Measurements from ENCODE around the gene PIWIL1. TPM values are rescaled to one million over a fixed set of nuclear protein-coding genes. Genes with fewer than 3 reads are reported as not detected.

Gene PIWIL1
- total RNA-seq (2014; rRNA removed; shearing (Covaris generic)) (not detected in 2 replicates), polyA plus RNA-seq (2016; fragmentation: Nextera tagmentation; extraction: Ambion mirVana) (not detected in 2 replicates)

DNA sequence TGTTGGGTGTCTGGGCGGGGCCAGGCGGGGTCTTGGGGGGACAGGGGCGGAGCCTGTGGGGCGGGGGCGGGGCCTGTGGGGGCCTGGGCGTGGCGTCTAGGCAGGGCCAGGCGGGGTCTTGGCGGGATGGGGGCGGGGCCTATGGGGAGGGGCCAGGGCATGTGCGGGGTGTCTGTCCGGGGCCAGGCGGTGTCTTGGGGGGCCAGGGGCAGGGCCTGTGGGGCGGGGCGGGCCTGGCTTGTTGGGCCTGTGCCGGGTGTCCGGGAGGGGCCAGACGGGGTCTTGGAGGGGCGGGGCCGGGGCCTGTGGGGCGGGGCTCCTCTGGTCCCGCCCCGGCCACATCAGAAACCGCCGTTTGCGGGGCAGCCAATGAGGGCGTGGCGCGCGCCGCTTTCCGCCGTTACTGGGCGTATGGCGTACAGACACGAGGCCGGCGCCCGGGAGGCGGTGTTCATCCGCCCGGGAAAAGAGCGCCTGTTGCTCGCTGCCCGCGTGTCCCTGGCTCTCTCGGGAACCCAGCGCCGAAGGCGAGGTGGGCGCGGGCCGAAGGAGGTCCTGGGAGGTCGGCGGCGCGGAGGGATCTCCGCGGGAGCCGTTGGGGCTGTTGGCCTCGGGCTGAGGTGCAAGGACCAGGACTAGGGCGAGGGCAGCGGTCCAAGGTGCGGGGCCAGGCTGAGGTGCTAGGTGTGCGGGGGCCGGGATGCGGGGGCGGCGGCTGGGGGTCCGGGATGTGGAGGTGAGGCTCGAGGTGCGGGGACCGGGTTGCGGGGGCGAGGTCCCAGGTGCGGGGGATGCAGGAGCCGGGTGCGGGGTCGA is at the start of gene PIWIL1:
Gene PIWIL1 (plus strand): TSS at position 400 of the 816 bp plus-strand sequence. CDS start 4,705 bp downstream, outside the sequence.
- WGBS, 2 experiments (ENCODE audit: low coverage in 1 of 2, low lambda C conversion rate in 2 of 2, missing lambda C conversion rate in 2 of 2), result 52 to 59% methylated on average over 26 to 72 of the region's 79 CpGs
- Histone ChIP-seq H3K27me3 (replicated peaks; ENCODE audit: insufficient read depth) (no peaks in the 10 kb centered on the region; the same call in 1 of the 2 replicates), H3K9ac (no peak within 1 kb of the TSS), H4K20me1 (ENCODE audit: insufficient read depth) (no peaks in the 10 kb centered on the region), H3K4me1 (ENCODE audit: insufficient read depth) (no peaks in the 10 kb centered on the region), H3K79me2 (ENCODE audit: insufficient read depth) (no peaks in the 10 kb centered on the region), H3K4me3 (no peak within 1 kb of the TSS), H3K4me2 (ENCODE audit: unreplicated experiment) (no peak within 1 kb of the TSS), H2AFZ (no peak within 1 kb of the TSS), H3K9me3 (ENCODE audit: low read depth) (no peaks in the 10 kb centered on the region), H3K27ac (no peak within 1 kb of the TSS), H3F3A (ENCODE audit: insufficient read depth) (no peaks in the 10 kb centered on the region), H3K9me2 (ENCODE audit: insufficient read depth) (no peaks in the 10 kb centered on the region), H3K36me3 (ENCODE audit: low read depth) (no peaks in the 10 kb centered on the region)
- in situ Hi-C loops (cut with MboI), result loop anchor here (10.0 kb wide), 1 partner anchor 293 kb away; no protein-coding TSS in a partner anchor
- no peak for DNase-seq
- TF ChIP-seq EZH2phosphoT487 (IDR thresholded peaks at IDR 0.05; ENCODE audit: insufficient read depth, low read depth) (no peak), EZH2 (IDR thresholded peaks at IDR 0.05; ENCODE audit: insufficient read depth, poor library complexity, severe bottlenecking) (no peak)

DNA sequence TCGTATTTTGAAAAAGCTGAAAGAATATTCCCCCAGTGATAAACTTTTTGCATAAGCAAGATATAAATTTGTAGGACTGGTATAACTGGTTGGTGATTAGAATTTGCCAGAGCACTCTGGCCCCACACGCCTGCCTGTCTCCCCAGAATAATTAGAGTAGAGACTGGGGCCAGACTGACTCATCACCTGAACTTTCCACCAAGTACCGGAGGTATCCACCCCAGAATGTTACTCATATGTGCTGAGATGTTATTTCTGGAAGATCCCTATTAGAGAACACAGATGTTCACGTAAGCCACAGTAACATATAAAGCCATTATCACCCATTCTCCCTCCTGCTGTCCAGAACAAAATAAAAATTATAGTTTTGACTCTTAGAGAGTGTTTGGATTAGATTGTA is 49.5 kb upstream of the PIWIL1 start:
- TF ChIP-seq EZH2 (IDR thresholded peaks at IDR 0.05; ENCODE audit: insufficient read depth, poor library complexity, severe bottlenecking) (no peak), EZH2phosphoT487 (IDR thresholded peaks at IDR 0.05; ENCODE audit: insufficient read depth, low read depth) (no peak)
- Histone ChIP-seq H3K9ac (no peak overlapping the region), H4K20me1 (ENCODE audit: insufficient read depth) (no peaks in the 10 kb centered on the region), H3K27me3 (replicated peaks; ENCODE audit: insufficient read depth) (no peaks in the 10 kb centered on the region), H3K79me2 (ENCODE audit: insufficient read depth) (no peaks in the 10 kb centered on the region), H3K9me2 (ENCODE audit: insufficient read depth) (no peaks in the 10 kb centered on the region), H3K4me3 (no peak overlapping the region), H3K4me1 (ENCODE audit: insufficient read depth) (no peaks in the 10 kb centered on the region), H3K27ac (no peak overlapping the region), H2AFZ (no peak overlapping the region), H3K4me2 (ENCODE audit: unreplicated experiment) (no peak overlapping the region), H3K36me3 (ENCODE audit: low read depth) (no peaks in the 10 kb centered on the region), H3K9me3 (ENCODE audit: low read depth) (no peaks in the 10 kb centered on the region), H3F3A (ENCODE audit: insufficient read depth) (no peaks in the 10 kb centered on the region)
- DNase-seq, result peak; percentile 18
- in situ Hi-C loops (cut with MboI), result no loop called here
- 3 to 6% methylated on average over 4 of the region's 4 CpGs for WGBS, 2 experiments (ENCODE audit: low coverage in 1 of 2, low lambda C conversion rate in 2 of 2, missing lambda C conversion rate in 2 of 2)

DNA sequence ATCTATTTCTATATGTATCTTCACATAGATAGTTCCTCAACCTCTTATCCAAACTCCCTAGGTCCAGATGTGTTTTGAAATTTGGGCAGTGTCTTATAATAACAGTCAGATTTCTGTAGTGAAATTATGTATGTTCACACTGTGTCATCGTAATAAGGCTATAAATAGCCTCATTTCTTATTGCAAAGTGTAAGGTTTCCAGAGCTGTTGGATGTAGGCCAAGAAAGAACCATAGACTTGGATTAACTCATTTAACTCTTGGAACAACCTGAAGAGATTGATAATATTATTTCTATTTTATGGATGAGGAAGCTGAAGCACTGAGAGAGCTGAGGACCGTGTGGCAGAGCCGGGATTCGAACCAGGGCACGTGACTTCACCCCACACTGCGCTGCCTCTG is 49.0 kb upstream of the PIWIL1 start:
- no peaks in the 10 kb centered on the region for H3K79me2 ChIP-seq (ENCODE audit: insufficient read depth)
- H3K9me2 ChIP-seq (ENCODE audit: insufficient read depth), result no peaks in the 10 kb centered on the region
- no peak overlapping the region for H3K4me3 ChIP-seq
- no peak overlapping the region for H3K9ac ChIP-seq
- H3K4me1 ChIP-seq (ENCODE audit: insufficient read depth), result no peaks in the 10 kb centered on the region
- 53 to 55% methylated on average over 6 of the region's 6 CpGs for WGBS, 2 experiments (ENCODE audit: low coverage in 1 of 2, low lambda C conversion rate in 2 of 2, missing lambda C conversion rate in 2 of 2)
- H3K27me3 ChIP-seq (replicated peaks; ENCODE audit: insufficient read depth), result no peaks in the 10 kb centered on the region
- in situ Hi-C loops (cut with MboI), result no loop called here
- no peak overlapping the region for H2AFZ ChIP-seq
- H3K9me3 ChIP-seq (ENCODE audit: low read depth), result no peaks in the 10 kb centered on the region
- H4K20me1 ChIP-seq (ENCODE audit: insufficient read depth), result no peaks in the 10 kb centered on the region
- no peaks in the 10 kb centered on the region for H3F3A ChIP-seq (ENCODE audit: insufficient read depth)
- no peak overlapping the region for H3K27ac ChIP-seq
- no peak for DNase-seq
- H3K36me3 ChIP-seq (ENCODE audit: low read depth), result no peaks in the 10 kb centered on the region
- TF ChIP-seq EZH2 (IDR thresholded peaks at IDR 0.05; ENCODE audit: insufficient read depth, poor library complexity, severe bottlenecking), result no peak
- no peak for TF ChIP-seq EZH2phosphoT487 (IDR thresholded peaks at IDR 0.05; ENCODE audit: insufficient read depth, low read depth)
- H3K4me2 ChIP-seq (ENCODE audit: unreplicated experiment), result no peak overlapping the region

GRCh38 chr12:130290114-130290513 is 47.6 kb upstream of the PIWIL1 start:
- Histone ChIP-seq H2AFZ (no peak overlapping the region), H3K9me2 (ENCODE audit: insufficient read depth) (no peaks in the 10 kb centered on the region), H3K27ac (no peak overlapping the region), H3K4me1 (ENCODE audit: insufficient read depth) (no peaks in the 10 kb centered on the region), H3K4me2 (ENCODE audit: unreplicated experiment) (no peak overlapping the region), H3K4me3 (no peak overlapping the region), H3F3A (ENCODE audit: insufficient read depth) (no peaks in the 10 kb centered on the region), H3K27me3 (replicated peaks; ENCODE audit: insufficient read depth) (no peaks in the 10 kb centered on the region), H3K79me2 (ENCODE audit: insufficient read depth) (no peaks in the 10 kb centered on the region), H3K36me3 (ENCODE audit: low read depth) (no peaks in the 10 kb centered on the region), H3K9me3 (ENCODE audit: low read depth) (no peaks in the 10 kb centered on the region), H4K20me1 (ENCODE audit: insufficient read depth) (no peaks in the 10 kb centered on the region), H3K9ac (no peak overlapping the region)
- in situ Hi-C loops (cut with MboI), result no loop called here
- TF ChIP-seq EZH2 (IDR thresholded peaks at IDR 0.05; ENCODE audit: insufficient read depth, poor library complexity, severe bottlenecking) (no peak), EZH2phosphoT487 (IDR thresholded peaks at IDR 0.05; ENCODE audit: insufficient read depth, low read depth) (no peak)
- DNase-seq, result no peak
- WGBS, 2 experiments (ENCODE audit: low coverage in 1 of 2, low lambda C conversion rate in 2 of 2, missing lambda C conversion rate in 2 of 2), result 16 to 25% methylated on average over 1 of the region's 1 CpG

Data from GM23248 (cell line).